ENCODE measurements around the gene TMC3.

Gene TMC3

GRCh38 chr15:81321667-81322066, 52.3 kb downstream of the TMC3 start:
- DNase-seq, result no peak

GRCh38 chr15:81317642-81318017, 56.4 kb downstream of the TMC3 start:
- DNase-seq, result no peak

- DNase-seq, result no peak
Measured at GRCh38 chr15:81316267-81316666, 57.7 kb downstream of the TMC3 start.

- DNase-seq, result no peak
Measured at GRCh38 chr15:81315452-81316175, 58.4 kb downstream of the TMC3 start.

GRCh38 chr15:81314378-81314777, 59.6 kb downstream of the TMC3 start:
- no peak for DNase-seq

- DNase-seq, result peak; percentile 43
Measured at GRCh38 chr15:81313686-81314085, 60.3 kb downstream of the TMC3 start.

GRCh38 chr15:81312790-81313543, 61.0 kb downstream of the TMC3 start:
- DNase-seq, result peak; percentile 100

- DNase-seq, result no peak
Measured at GRCh38 chr15:81311752-81312464, 62.1 kb downstream of the TMC3 start.

- no peak for DNase-seq
Measured at GRCh38 chr15:81310480-81310879, 63.5 kb downstream of the TMC3 start.

- DNase-seq, result no peak
Measured at GRCh38 chr15:81309647-81310450, 64.2 kb downstream of the TMC3 start.

GRCh38 chr15:81308260-81308659, 65.8 kb downstream of the TMC3 start:
- no peak for DNase-seq

- DNase-seq, result no peak
Measured at GRCh38 chr15:81304226-81304625, 69.8 kb downstream of the TMC3 start.

- no peak for DNase-seq
Measured at GRCh38 chr15:81303244-81304225, 70.5 kb downstream of the TMC3 start.

GRCh38 chr15:81302701-81303109, 71.3 kb downstream of the TMC3 start:
- no peak for DNase-seq

GRCh38 chr15:81301815-81302399, 72.1 kb downstream of the TMC3 start:
- no peak for DNase-seq

- no peak for DNase-seq
Measured at GRCh38 chr15:81301385-81301784, 72.6 kb downstream of the TMC3 start.

- DNase-seq, result no peak
Measured at GRCh38 chr15:81299630-81300273, 74.3 kb downstream of the TMC3 start.

- DNase-seq, result no peak
Measured at GRCh38 chr15:81299156-81299555, 74.9 kb downstream of the TMC3 start.

- no peak for DNase-seq
Measured at GRCh38 chr15:81298611-81299010, 75.4 kb downstream of the TMC3 start.

Measured in NCI-H226 (cell line).